Endothelial cell of umbilical vein (primary cell): ENCODE data around the gene ACAD10. TPM values are rescaled to one million over a fixed set of nuclear protein-coding genes. Genes with fewer than 3 reads are reported as not detected.

Source experiments
- BruUV-seq: library from RNA; stranded (reverse); fragments of 400-500 nt; replicated peaks from 2 replicates; lab custom pipeline; 2021; lab: Mats Ljungman, UMichigan
- CTCF ChIA-PET: fragments of 300-600, 350-600 bp; sonication (Branson Sonifier 250); formaldehyde crosslinking; loops from one replicate; lab custom pipeline; 2021; ENCODE audit warnings: antibody characterized with exemption, inconsistent platforms; lab: Charles Lee
- POLR2A ChIA-PET: fragments of 300-600, 350-600 bp; sonication (Branson Sonifier 250); formaldehyde crosslinking; loops from one replicate; lab custom pipeline; 2021; ENCODE audit warnings: antibody characterized with exemption, inconsistent platforms; lab: Charles Lee
- DNase-seq: peaks from one replicate; pipeline ENCODE4 v3.0.0-alpha.2; 2011; ENCODE audit warnings: low read depth, low spot score
- FAIRE-seq: peaks from 2 replicates; lab custom pipeline; 2011; peaks lifted over from hg19 to GRCh38; lab: Jason Lieb, UNC
- H2AFZ ChIP-seq: 2 replicates; pipeline ENCODE4 v1.6.0; 2012; ENCODE audit warnings: low read depth, low read length, control low read depth, inconsistent platforms
- H3K27ac ChIP-seq: 2 replicates; pipeline ENCODE4 v1.5.1; 2011; ENCODE audit warnings: low read depth, mild to moderate bottlenecking, control low read depth, low read length, moderate library complexity; ENCODE audit not compliant: insufficient read depth
- H3K27me3 ChIP-seq, 2 experiments: 2 replicates each; pipeline versions ENCODE4 v1.6.0 to v1.6.1; 2011; ENCODE audit warnings: low read length in 2 of 2, mixed read lengths in 1 of 2; ENCODE audit not compliant: control insufficient read depth in 2 of 2, insufficient read depth in 2 of 2
- H3K36me3 ChIP-seq, 2 experiments: 2 replicates in 1 of 2; 3 replicates in 1 of 2; pipeline ENCODE4 v1.5.1; 2011; ENCODE audit warnings: low read length in 2 of 2, mild to moderate bottlenecking in 1 of 2, moderate library complexity in 1 of 2; ENCODE audit not compliant: control insufficient read depth in 2 of 2, insufficient read depth in 2 of 2; ENCODE audit errors: extremely low read depth in 1 of 2
- H3K4me1 ChIP-seq: 3 replicates; pipeline ENCODE4 v1.5.1; 2011; ENCODE audit warnings: mild to moderate bottlenecking, low read length; ENCODE audit not compliant: control insufficient read depth, insufficient read depth; ENCODE audit errors: extremely low read depth
- H3K4me2 ChIP-seq: 2 replicates; pipeline ENCODE4 v1.6.1; 2011; ENCODE audit warnings: low read length, control low read depth, mixed read lengths; ENCODE audit not compliant: insufficient read depth
- H3K4me3 ChIP-seq, 3 experiments: fragments of 200-600 bp in 1 of 3; sonication (generic), shearing (Covaris generic) in 1 of 3; replicated peaks in 1 of 3; 2 replicates each; pipeline ENCODE4 v1.5.1; 2011 to 2016; ENCODE audit warnings: control low read depth in 3 of 3, low read length in 3 of 3, mild to moderate bottlenecking in 2 of 3, inconsistent platforms in 1 of 3, low read depth in 1 of 3, moderate library complexity in 1 of 3; ENCODE audit not compliant: insufficient read depth in 1 of 3
- H3K79me2 ChIP-seq: 2 replicates; pipeline ENCODE4 v1.6.0; 2012; ENCODE audit warnings: low read length, inconsistent platforms; ENCODE audit not compliant: control insufficient read depth, insufficient read depth
- H3K9ac ChIP-seq: replicated peaks from 2 replicates; pipeline ENCODE3; 2011; ENCODE audit warnings: low read length, control low read depth; ENCODE audit not compliant: insufficient read depth; ENCODE audit errors: extremely low read depth
- H3K9me1 ChIP-seq: replicated peaks from 3 replicates; pipeline ENCODE4 v1.6.0; 2011; ENCODE audit warnings: mild to moderate bottlenecking, low read length; ENCODE audit not compliant: control insufficient read depth, insufficient read depth; ENCODE audit errors: extremely low read depth
- H3K9me3 ChIP-seq: replicated peaks from 2 replicates; pipeline ENCODE4 v1.5.1; 2012; ENCODE audit warnings: low read length, inconsistent platforms; ENCODE audit not compliant: control insufficient read depth, insufficient read depth
- H4K20me1 ChIP-seq: replicated peaks from 2 replicates; pipeline ENCODE3; 2011; ENCODE audit warnings: mild to moderate bottlenecking, low read length; ENCODE audit not compliant: control insufficient read depth, insufficient read depth; ENCODE audit errors: extremely low read depth
- EZH2 ChIP-seq: IDR thresholded peaks from 2 replicates; pipeline ENCODE4 v1.6.1; 2012; ENCODE audit warnings: borderline replicate concordance, low read depth, mild to moderate bottlenecking, moderate library complexity, low read length, inconsistent platforms; ENCODE audit not compliant: severe bottlenecking
- FOS ChIP-seq: IDR thresholded peaks from 2 replicates; pipeline ENCODE4 v1.6.1; 2011; ENCODE audit warnings: mild to moderate bottlenecking, low read length, moderate library complexity, borderline replicate concordance; ENCODE audit not compliant: insufficient read depth
- GATA2 ChIP-seq: IDR thresholded peaks from 2 replicates; pipeline ENCODE4 v1.7.0; 2011; ENCODE audit warnings: low read depth, mild to moderate bottlenecking, moderate library complexity, mixed read lengths, low read length; ENCODE audit not compliant: insufficient read length, insufficient read depth
- JUN ChIP-seq: IDR thresholded peaks from 2 replicates; pipeline ENCODE4 v1.6.1; 2011; ENCODE audit warnings: borderline replicate concordance, low read depth; ENCODE audit not compliant: insufficient read length, insufficient read depth
- MYC ChIP-seq: IDR thresholded peaks from one replicate; pipeline ENCODE4 v1.6.1; 2011; ENCODE audit warnings: mild to moderate bottlenecking, low read depth, low read length
- POLR2A ChIP-seq: IDR thresholded peaks from 2 replicates; pipeline ENCODE4 v1.6.1; 2012; ENCODE audit warnings: low read depth, mild to moderate bottlenecking, control low read depth, low read length
- POLR2AphosphoS5 ChIP-seq: IDR thresholded peaks from 2 replicates; pipeline ENCODE4 v1.6.1; 2012; ENCODE audit warnings: low read depth, mild to moderate bottlenecking, control low read depth, low read length, moderate library complexity; ENCODE audit not compliant: insufficient read depth
- dilution Hi-C: fragments of 300-500 bp; cut with MboI; formaldehyde crosslinking; loops from one replicate; pipeline ENCODE4 v1.15.0; 2019; ENCODE audit warnings: low sequenced_read_pairs; ENCODE audit not compliant: extremely low pct_ligation_motif_present
- intact Hi-C: fragments of 100-400 bp; cut with micrococcal nuclease; formaldehyde crosslinking; loops from one replicate; pipeline ENCODE4 v1.10.0; 2022
- polyA plus RNA-seq, 4 experiments: library from polyadenylated mRNA; depleted of rRNA in 3 of 4; stranded (reverse) in 3 of 4; unstranded in 1 of 4; fragments of >200 nt; gene quantifications; 2 replicates each; pipeline versions ENCODE4 v1.2.1 to v1.2.3, GENCODE V29; 2011 to 2012; ENCODE audit warnings: missing spikeins in 1 of 4
- total RNA-seq: library from RNA; stranded (reverse); gene quantifications from 2 replicates; pipeline ENCODE4 v1.2.3, GENCODE V29; 2021
- TF ChIP-seq, protein P1 (sequence below), 2 donors: IDR thresholded peaks; 1 replicate in 1 of 2; 2 replicates in 1 of 2; pipeline ENCODE4 v1.5.1; 2011; ENCODE audit warnings: low read length in 2 of 2, mild to moderate bottlenecking in 2 of 2, moderate library complexity in 2 of 2, control low read depth in 1 of 2, inconsistent platforms in 1 of 2, low read depth in 1 of 2; ENCODE audit not compliant: insufficient read depth in 1 of 2; ENCODE audit errors: extremely low read depth in 1 of 2
- TF ChIP-seq, protein P2 (sequence below): IDR thresholded peaks from 2 replicates; pipeline ENCODE4 v1.6.1; 2011; ENCODE audit not compliant: insufficient read depth, insufficient read length

Gene ACAD10
- total and polyA plus RNA-seq, 2 donors (not counting 3 experiments of a cell fraction or from before 2014, with no cell fraction given) = 15.2 to 16.3 TPM

DNA sequence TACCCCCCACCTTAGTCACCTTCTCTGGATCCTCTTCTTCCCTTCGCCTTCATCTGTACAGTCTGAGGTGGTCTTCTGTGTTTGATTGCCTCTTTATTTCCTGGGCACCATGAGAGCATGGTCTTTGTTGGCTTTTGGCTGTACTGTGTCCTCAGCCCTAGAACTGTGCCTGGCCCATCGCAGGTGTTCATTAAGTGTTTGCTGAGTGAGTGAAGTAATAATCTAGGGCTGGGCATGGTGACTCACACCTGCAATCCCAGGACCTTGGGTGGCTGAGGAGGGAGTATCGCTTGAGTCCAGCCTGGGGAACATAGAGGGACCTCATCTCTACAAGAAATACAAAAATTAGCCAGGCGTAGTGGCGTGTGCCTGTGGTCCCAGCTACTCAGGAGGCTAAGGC lies 94.8 kb downstream of the ACAD10 start:
- Histone ChIP-seq H2AFZ (no peak overlapping the region), H3K9ac (no peak overlapping the region), H3K9me1 (no peaks in the 10 kb centered on the region), H3K27me3 (no peaks in the 10 kb centered on the region), H3K4me3 (no peak overlapping the region), H3K9me3 (no peaks in the 10 kb centered on the region), H3K36me3 (peaks cover 7 to 20% of the 10 kb centered on the region in 2 experiments), H3K79me2 (no peaks in the 10 kb centered on the region), H3K4me1 (peaks cover 14% of the 10 kb centered on the region), H3K27ac (no peak overlapping the region), H4K20me1 (no peaks in the 10 kb centered on the region), H3K4me2 (no peak overlapping the region)
- intact Hi-C loops (no loop called here), dilution Hi-C loops (no loop called here)
- ChIA-PET POLR2A (no interaction called here), CTCF (interaction anchor here (1.8 kb wide), 1 partner anchor 32 kb away, joined by 4 read pairs; no protein-coding TSS in a partner anchor)
- TF ChIP-seq GATA2 = no peak
- TF ChIP-seq POLR2AphosphoS5 = no peak
- no peak for TF ChIP-seq JUN
- TF ChIP-seq, protein P1, sequence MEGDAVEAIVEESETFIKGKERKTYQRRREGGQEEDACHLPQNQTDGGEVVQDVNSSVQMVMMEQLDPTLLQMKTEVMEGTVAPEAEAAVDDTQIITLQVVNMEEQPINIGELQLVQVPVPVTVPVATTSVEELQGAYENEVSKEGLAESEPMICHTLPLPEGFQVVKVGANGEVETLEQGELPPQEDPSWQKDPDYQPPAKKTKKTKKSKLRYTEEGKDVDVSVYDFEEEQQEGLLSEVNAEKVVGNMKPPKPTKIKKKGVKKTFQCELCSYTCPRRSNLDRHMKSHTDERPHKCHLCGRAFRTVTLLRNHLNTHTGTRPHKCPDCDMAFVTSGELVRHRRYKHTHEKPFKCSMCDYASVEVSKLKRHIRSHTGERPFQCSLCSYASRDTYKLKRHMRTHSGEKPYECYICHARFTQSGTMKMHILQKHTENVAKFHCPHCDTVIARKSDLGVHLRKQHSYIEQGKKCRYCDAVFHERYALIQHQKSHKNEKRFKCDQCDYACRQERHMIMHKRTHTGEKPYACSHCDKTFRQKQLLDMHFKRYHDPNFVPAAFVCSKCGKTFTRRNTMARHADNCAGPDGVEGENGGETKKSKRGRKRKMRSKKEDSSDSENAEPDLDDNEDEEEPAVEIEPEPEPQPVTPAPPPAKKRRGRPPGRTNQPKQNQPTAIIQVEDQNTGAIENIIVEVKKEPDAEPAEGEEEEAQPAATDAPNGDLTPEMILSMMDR (IDR thresholded peaks at IDR 0.05; ENCODE audit: extremely low read depth in 1 of 2, insufficient read depth in 1 of 2, low read depth in 1 of 2, low read length in 2 of 2) = no peak
- TF ChIP-seq, protein P2, sequence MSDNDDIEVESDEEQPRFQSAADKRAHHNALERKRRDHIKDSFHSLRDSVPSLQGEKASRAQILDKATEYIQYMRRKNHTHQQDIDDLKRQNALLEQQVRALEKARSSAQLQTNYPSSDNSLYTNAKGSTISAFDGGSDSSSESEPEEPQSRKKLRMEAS = no peak
- no peak for TF ChIP-seq EZH2
- TF ChIP-seq MYC = no peak
- no peak for TF ChIP-seq POLR2A
- no peak for TF ChIP-seq FOS
- no TSS peak for BruUV-seq
- FAIRE-seq (no peak), DNase-seq (no peak)
